ENCODE data around the gene PLXNB3.
"Not testable (repeated sequence)": the region's sequence is repeated elsewhere in the genome, so short reads cannot be mapped to it uniquely, and the experiment has no call there.

PLXNB3 gene

DNA sequence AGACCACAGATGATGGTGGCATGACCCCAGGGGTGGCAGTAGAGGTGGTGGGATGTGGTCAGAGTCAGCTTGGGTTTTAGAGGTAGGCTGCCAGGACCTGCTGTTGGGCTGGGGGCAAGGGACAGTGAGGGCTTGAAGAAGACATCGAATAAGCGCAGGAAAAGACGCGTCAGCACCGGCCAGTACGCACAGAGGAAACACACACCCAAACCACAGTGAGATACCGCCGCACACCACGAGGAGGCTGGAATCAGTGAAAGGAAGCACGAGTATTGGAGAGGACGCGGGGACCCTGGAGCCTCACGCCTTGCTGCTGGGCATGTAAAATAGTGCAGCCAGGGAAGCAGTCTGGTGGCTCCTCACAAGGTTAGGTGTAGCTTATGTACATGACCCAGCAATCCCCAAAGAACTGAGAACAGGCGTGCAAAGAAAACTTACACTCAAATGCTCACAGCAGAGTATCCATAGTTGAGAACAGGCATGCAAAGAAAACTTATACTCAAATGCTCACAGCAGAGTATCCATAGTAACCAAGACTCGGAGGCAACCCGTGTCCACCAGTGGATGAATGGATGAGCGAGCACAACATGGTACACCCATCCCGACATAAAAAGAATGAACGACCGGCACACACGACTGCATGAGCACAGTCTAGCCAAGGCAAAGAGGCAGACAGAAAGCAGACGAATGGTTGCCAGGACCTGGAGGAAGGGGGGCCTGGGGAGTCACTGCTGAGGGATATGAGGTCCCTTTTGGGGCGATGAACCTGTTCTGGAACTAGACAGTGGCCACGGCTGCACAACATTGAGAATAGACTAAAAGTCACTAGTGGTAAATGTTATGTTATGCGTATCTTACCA is 53.0 kb downstream of the PLXNB3 start:
- no peak for DNase-seq (ENCODE audit: low spot score)

DNA sequence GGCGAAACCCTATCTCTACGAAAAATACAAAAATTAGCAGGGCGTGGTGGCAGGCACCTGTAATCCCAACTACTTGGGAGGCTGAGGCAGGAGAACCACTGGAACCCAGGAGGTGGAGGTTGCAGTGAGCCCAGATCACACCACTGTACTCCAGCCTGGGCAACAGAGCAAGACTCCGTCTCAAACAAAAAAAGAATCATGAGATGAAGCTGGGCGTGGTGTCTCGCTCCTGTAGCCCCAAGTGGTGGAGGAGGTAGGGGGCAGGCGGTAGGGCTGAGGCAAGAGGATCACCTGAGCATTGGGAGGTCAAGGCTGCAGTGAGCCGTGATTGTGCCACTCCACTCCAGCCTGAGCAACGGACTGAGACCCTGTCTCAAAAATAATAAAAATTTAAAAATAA is 54.0 kb downstream of the PLXNB3 start:
- DNase-seq (ENCODE audit: low spot score), result not testable (repeated sequence)

DNA sequence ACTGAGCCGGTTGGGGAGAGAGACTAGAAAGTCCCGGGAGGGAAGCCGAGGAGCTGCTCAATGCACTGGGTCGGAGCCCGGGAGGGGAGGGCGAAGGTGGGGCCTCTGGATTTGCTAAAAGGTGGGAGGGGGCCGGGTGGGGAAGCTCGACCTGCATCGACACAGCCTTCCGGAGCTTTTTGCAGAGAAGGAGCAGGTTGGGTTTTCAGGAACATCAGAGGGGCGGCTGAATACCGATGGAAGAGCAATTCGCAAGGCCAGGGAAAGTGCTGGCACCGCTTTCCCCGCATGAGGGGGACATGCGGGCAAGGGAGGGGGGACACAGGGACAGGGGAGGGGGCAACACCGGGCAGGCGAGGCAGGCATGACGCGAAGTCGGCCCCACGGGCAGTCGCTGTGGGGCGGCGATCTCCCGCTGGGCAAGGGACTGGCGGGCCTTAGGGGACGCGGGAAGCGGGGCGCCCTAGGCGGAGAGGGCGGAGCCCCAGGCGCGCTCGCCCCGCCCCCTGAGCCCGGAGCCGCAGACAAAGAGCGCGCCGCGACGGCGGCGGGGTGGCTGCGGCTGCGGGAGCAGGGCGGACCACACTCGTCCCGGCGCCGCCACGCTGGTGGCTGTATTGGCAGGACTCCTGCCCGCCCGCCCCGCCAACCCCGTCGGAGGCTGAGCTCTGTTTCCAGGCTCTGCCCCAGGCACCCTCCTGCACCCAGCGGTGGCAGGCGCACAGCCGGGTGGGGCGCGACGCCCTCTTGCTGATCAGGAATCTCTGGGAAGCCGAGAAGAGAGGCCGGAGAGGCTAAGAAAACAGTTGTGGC is 54.7 kb downstream of the PLXNB3 start:
- DNase-seq (ENCODE audit: low spot score), result peak; percentile 56

DNA sequence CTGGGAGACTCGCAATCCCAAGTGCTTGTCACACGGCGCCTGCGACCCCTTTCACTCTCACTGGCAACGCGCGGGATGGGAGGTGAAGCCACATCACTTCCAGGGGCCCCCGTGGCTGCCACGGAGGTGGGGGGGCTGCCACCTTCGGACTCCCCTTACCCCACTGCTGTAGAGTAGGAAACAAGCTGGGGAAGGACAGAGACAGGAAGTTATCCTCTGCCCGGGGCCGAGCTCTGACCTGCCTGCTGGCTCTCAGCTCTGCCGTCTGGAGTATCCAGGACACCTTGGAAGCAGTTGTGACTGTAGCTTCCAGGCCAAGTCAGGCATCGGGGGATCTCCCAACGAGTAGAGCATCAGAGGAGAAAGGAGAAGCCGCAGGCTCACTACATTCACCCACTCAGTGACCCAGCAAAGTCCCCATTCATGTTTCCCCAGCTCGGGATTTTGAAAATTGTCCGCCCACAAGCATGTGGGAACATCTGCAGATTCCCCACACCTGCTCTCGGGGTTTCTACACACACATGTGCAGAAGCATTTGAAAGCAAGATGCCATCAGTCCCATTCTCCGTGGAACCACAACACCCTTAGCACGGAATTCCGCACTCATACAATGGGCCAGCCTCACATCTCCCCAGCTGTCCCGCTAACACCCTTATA is 55.5 kb downstream of the PLXNB3 start:
- DNase-seq (ENCODE audit: low spot score), result no peak

DNA sequence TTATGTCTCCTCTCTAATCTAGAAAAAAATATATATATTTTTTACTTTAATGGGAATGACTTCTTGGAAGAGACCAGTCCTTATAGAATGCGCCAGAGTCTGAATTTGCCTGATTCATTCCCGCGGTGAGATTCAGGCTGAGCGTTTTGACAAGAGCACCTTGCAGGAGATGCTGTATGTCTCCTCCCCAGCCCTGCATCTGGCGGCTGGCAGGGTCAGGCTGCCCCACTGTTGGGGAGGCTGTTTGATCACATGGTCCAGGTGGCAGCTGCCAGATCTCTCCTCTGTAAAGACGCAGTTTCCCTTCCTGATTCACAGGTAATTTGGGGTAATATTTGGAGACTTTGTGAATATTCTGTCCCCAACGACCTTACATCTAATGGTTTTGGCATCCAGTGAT is 56.6 kb downstream of the PLXNB3 start:
- no peak for DNase-seq (ENCODE audit: low spot score)

DNA sequence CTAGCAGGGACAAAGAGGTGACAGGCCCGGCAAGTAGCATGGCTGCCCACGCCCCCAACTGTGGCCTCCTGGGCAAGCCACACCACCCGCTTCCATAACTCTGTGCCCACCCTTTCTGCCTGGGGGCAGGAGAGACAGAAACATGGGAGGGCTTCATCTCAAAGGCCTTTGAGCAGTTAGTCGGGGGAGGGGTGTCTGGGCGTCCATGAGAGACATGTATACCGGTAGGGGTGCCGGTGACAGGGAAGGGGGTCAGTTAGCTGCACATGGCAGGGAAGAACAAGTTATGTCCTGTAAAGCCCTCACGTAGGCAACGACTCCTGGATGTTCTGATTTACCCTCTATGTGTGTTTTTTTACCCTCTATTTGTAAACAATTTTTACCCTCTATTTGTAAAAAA is 57.0 kb downstream of the PLXNB3 start:
- no peak for DNase-seq (ENCODE audit: low spot score)

DNA sequence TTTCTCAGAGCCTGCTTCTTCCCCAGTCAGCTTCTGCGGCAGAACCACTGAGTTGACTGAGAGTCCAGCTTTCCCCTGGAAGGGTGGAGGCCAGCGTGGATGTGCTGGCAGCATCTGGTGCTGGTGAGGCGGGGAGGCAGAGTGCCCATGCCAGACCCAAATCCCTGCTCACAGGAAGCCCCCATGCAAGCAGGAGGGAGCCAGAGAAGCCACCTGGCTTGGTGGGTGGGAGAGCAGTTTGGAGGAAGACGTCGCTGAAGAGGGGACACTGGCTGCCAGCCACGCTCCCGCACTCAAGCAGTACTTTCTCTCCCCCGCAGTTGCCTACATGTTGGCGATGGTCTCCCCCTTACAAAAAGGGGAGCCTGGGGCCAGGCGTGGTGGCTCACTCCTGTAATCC is 60.3 kb downstream of the PLXNB3 start:
- DNase-seq (ENCODE audit: low spot score), result no peak

DNA sequence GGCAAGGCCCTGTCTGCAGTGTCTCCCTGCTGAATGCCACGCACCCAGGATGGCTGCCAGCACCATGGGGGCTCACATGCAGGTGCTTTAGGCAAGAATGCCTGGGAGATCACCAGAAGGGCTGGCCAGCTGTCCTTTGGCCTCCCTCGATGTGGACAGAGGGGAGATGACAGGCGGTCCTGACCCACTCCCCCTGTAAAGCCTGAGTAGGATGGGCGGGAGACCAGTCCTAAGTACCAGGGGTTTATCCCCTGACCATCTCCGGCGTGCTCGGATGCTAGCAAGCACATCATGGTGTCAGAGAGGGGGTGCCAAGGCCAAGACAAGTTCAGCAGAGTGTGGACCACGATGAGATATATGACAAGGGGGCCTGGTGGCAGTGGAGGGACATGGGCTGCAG is 61.0 kb downstream of the PLXNB3 start:
- DNase-seq (ENCODE audit: low spot score), result no peak

All from AG08395 (cell line).